Measurements from ENCODE around the gene GFOD1. TPM values are rescaled to one million over a fixed set of nuclear protein-coding genes. Genes with fewer than 3 reads are reported as not detected.

Gene GFOD1
- total and polyA plus RNA-seq, 11 donors = 16.2 to 65.8 (median 41.5) TPM

DNA sequence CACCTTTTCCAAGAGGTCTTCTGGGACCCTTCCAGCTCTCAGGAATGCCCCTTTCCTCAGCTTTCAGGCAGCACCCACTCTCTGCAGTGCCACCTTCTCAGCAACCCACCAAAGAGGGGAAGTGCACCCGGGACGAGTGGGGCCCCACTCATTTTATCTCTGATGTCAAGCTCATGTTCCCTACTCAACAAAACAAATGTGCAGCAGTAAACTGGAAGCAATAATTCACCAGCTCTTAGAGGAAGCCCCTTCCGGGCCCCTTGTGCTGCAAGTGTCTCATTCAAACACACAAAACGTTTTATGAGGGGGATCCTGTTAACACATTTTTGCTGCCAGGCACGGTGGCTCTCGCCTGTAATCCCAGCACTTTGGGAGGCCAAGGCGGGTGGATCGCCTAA lies 13.6 kb downstream of the GFOD1 start:
- H3K4me3 ChIP-seq = no peak overlapping the region
- intact Hi-C loops (cut with DNase I) = no loop called here
- ATAC-seq (no peak), DNase-seq (no peak)
- peaks cover 0 to 13% (median 0%) of the 10 kb centered on the region in 9 donors for H3K36me3 ChIP-seq
- H3K9me3 ChIP-seq = peaks cover 0 to under 1% (median 0%) of the 10 kb centered on the region in 12 donors
- peak overlapping the region in 6 of 12 donors; percentile 11 to 43 (median 22) for H3K27ac ChIP-seq
- H3K27me3 ChIP-seq = no peaks in the 10 kb centered on the region
- WGBS, 4 donors = 59 to 78% (median 73%) methylated on average over 8 of the region's 8 CpGs
- TF ChIP-seq, protein P1, sequence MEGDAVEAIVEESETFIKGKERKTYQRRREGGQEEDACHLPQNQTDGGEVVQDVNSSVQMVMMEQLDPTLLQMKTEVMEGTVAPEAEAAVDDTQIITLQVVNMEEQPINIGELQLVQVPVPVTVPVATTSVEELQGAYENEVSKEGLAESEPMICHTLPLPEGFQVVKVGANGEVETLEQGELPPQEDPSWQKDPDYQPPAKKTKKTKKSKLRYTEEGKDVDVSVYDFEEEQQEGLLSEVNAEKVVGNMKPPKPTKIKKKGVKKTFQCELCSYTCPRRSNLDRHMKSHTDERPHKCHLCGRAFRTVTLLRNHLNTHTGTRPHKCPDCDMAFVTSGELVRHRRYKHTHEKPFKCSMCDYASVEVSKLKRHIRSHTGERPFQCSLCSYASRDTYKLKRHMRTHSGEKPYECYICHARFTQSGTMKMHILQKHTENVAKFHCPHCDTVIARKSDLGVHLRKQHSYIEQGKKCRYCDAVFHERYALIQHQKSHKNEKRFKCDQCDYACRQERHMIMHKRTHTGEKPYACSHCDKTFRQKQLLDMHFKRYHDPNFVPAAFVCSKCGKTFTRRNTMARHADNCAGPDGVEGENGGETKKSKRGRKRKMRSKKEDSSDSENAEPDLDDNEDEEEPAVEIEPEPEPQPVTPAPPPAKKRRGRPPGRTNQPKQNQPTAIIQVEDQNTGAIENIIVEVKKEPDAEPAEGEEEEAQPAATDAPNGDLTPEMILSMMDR (IDR thresholded peaks at IDR 0.05) = no peak
- no peak for TF ChIP-seq POLR2A (IDR thresholded peaks at IDR 0.05)
- peaks cover 0 to 64% (median 40%) of the 10 kb centered on the region in 12 donors for H3K4me1 ChIP-seq

GRCh38 chr6:13472976-13473767 lies 14.2 kb downstream of the GFOD1 start:
- Histone ChIP-seq H3K27me3 (no peaks in the 10 kb centered on the region), H3K27ac (peak overlapping the region in 5 of 12 donors; percentile 11 to 43 (median 22)), H3K9me3 (peaks cover 0 to 6% (median 0%) of the 10 kb centered on the region in 12 donors), H3K4me3 (no peak overlapping the region), H3K4me1 (peaks cover 0 to 64% (median 40%) of the 10 kb centered on the region in 12 donors), H3K36me3 (peaks cover 0 to 13% (median 0%) of the 10 kb centered on the region in 9 donors)
- no peak for DNase-seq
- peak in 2 of 4 donors; percentile 32 to 40 for ATAC-seq
- intact Hi-C loops (cut with DNase I) = no loop called here
- 73 to 85% (median 75%) methylated on average over 5 of the region's 5 CpGs for WGBS, 4 donors
- TF ChIP-seq, protein P1 (IDR thresholded peaks at IDR 0.05) = no peak
- TF ChIP-seq POLR2A (IDR thresholded peaks at IDR 0.05) = no peak

GRCh38 chr6:13472099-13472498 lies 15.3 kb downstream of the GFOD1 start:
- intact Hi-C loops (cut with DNase I) = no loop called here
- TF ChIP-seq, protein P1 (IDR thresholded peaks at IDR 0.05) = no peak
- TF ChIP-seq POLR2A (IDR thresholded peaks at IDR 0.05) = no peak
- H3K27ac ChIP-seq = peak overlapping the region in 1 of 12 donors; percentile 27

DNA sequence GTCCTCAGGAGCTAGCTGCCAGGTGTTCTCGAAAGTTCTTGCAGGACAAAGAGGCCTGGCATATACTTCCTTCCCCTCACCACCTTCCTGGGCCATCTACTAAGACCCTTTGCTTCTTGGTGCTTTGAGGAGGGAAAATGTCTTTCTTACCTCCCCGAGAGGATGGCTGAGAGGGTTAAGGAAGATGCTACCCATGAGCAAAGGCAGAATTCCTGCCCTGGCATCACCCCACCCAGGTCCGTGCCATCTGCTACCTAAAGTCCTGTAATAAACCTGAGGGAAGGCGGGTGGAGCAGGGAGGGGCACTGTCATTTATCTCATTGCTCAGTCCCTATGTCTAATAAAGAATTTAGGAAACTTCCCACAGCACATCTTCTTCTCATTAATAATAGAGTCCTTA lies 16.2 kb downstream of the GFOD1 start:
- WGBS, 4 donors = 65 to 76% (median 67%) methylated on average over 4 of the region's 4 CpGs
- TF ChIP-seq POLR2A (IDR thresholded peaks at IDR 0.05) = no peak
- TF ChIP-seq, protein P1 (IDR thresholded peaks at IDR 0.05) = no peak
- H3K9me3 ChIP-seq = peaks cover 0 to 7% (median 0%) of the 10 kb centered on the region in 12 donors
- intact Hi-C loops (cut with DNase I) = no loop called here
- no peaks in the 10 kb centered on the region for H3K27me3 ChIP-seq
- peak overlapping the region in 11 of 12 donors; percentile 12 to 76 (median 62) for H3K27ac ChIP-seq
- H3K4me1 ChIP-seq = peaks cover 4 to 82% (median 54%) of the 10 kb centered on the region in 12 donors
- peaks cover 0 to 13% (median 0%) of the 10 kb centered on the region in 9 donors for H3K36me3 ChIP-seq
- no peak for ATAC-seq
- H3K4me3 ChIP-seq = no peak overlapping the region
- DNase-seq = no peak

More at GRCh38 chr6:13472099-13472498, 15.3 kb downstream of the GFOD1 start:
- Histone ChIP-seq H3K36me3 (peaks cover 0 to 13% (median 0%) of the 10 kb centered on the region in 9 donors), H3K4me3 (no peak overlapping the region), H3K27me3 (no peaks in the 10 kb centered on the region), H3K9me3 (peaks cover 0 to 7% (median 0%) of the 10 kb centered on the region in 12 donors), H3K4me1 (peaks cover 0 to 72% (median 46%) of the 10 kb centered on the region in 12 donors)
- DNase-seq (no peak), ATAC-seq (no peak)
- WGBS, 4 donors = 51 to 71% (median 56%) methylated on average over 4 of the region's 4 CpGs

Data from heart left ventricle (tissue), 16 donors.